T follicular helper cell (primary cell): ENCODE results near the gene SLC2A13.
"Not testable (repeated sequence)": the region's sequence is repeated elsewhere in the genome, so short reads cannot be mapped to it uniquely, and the experiment has no call there.

Experiments used
- DNase-seq: peaks from one replicate; pipeline ENCODE4 v3.0.0-alpha.2; 2020; ENCODE audit warnings: low read depth

Gene SLC2A13

GRCh38 chr12:40038619-40039018 lies 67.3 kb downstream of the SLC2A13 start:
- DNase-seq, result no peak

- no peak for DNase-seq
Observed at GRCh38 chr12:40034712-40035111, 71.2 kb downstream of the SLC2A13 start.

GRCh38 chr12:40034156-40034555 lies 71.7 kb downstream of the SLC2A13 start:
- no peak for DNase-seq

DNA sequence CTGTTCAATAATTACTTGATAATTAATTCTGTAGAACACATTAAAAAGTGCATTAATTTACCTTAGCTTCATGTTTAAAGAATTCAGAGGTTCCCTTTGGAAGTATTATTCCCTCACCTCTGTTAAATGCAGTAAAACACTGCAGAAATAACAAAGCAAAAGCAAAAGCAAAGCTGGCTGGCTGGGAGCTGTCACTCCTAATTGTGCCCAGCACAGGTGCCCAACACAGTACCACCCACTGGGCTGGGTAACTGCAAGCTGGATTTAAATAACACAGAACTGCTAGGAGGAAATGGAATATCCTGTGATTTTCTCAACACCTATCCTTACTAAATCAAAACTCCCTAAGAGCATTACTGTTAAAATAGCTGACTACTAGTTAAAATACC lies 72.6 kb downstream of the SLC2A13 start:
- no peak for DNase-seq

GRCh38 chr12:40032433-40033241 lies 73.2 kb downstream of the SLC2A13 start:
- no peak for DNase-seq

- DNase-seq, result no peak
Observed at GRCh38 chr12:40031965-40032364, 73.9 kb downstream of the SLC2A13 start.

- not testable (repeated sequence) for DNase-seq
Observed at GRCh38 chr12:40030970-40031369, 74.9 kb downstream of the SLC2A13 start.

GRCh38 chr12:40028296-40028695 lies 77.6 kb downstream of the SLC2A13 start:
- no peak for DNase-seq

GRCh38 chr12:40022850-40023249 lies 83.0 kb downstream of the SLC2A13 start:
- no peak for DNase-seq

DNA sequence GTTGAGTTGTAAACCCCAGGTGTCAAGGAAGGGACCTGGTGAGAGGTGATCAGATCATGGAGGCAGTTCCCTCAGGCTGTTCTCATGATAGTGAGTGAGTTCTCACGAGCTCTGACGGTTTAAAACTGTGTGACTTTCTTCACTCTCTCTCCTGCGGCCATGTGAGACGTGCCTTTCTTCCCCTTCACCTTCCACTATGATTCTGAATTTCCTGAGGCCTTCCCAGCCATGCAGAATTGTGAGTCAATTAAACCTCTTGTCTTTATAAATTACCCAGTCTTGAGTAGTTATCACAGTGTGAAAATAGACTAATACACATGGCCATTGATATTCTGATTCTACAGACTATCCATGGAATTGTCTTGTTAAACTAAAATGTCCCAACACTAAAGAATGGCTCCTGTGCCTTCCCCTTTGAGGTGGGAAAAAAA lies 85.6 kb downstream of the SLC2A13 start:
- DNase-seq, result no peak

DNA sequence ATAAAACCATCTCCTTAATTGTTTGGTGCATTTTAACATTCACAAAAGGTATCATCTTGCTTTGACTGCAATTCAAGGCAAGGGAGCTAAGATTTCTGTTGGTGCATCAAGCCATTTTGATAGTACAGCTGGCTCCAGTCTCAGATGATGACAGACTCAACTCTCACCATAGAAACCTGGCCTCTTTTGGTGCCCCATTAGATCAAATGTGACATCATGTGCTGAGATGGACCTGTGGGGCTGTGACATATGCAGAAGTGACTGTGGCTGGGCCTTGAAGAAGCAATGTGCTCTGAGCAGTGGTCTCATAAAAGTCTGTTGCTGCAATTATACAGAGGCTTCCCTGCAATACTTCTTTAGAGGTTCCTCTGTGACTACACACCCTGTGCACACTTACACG lies 88.4 kb downstream of the SLC2A13 start:
- no peak for DNase-seq

GRCh38 chr12:40016980-40017379 lies 88.9 kb downstream of the SLC2A13 start:
- DNase-seq, result no peak

GRCh38 chr12:40015881-40016280 lies 90.0 kb downstream of the SLC2A13 start:
- DNase-seq, result no peak

GRCh38 chr12:40015345-40015744 lies 90.5 kb downstream of the SLC2A13 start:
- DNase-seq, result no peak

- no peak for DNase-seq
Observed at GRCh38 chr12:40013847-40014246, 92.0 kb downstream of the SLC2A13 start.

- DNase-seq, result no peak
Observed at GRCh38 chr12:40013292-40013691, 92.6 kb downstream of the SLC2A13 start.

DNA sequence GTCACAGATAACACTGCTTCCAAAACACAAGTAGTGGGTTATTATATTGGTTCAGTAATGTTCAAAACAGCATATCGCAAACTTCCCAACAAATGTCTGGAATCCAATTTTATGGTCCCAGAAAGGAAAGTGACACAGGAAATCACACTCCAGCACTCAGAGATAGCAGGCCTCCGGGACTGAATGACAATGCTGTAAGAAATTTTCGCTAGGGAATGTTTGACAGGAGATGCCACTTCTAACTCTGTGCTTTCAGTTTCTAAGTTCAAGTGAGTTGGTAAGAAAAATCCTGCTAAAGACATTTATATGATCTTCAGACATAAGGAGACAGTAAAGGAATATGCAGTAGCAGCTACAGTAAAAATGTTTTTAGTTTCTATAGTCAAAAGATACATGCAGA lies 93.2 kb downstream of the SLC2A13 start:
- DNase-seq, result no peak

DNA sequence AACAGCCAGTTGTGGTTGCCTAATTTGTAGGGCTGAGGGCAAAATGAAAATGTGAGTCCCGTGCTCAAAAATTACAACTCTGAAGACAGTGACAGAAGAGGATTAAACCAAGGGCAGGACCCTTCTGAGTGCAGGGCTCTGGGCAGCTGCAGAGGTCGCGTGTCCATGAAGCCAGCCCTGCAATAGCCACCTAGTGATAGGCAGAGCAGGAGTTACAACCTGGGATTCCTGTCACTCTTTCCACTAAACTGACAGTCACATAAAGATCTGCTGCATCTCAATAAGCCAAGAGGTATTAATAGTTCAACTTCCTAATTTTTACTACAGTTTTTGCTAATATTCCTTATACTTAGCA lies 94.1 kb downstream of the SLC2A13 start:
- no peak for DNase-seq

GRCh38 chr12:40010899-40011774 lies 94.7 kb downstream of the SLC2A13 start:
- DNase-seq, result peak; percentile 39

- no peak for DNase-seq
Observed at GRCh38 chr12:40002178-40003169, 103.4 kb downstream of the SLC2A13 start.

DNA sequence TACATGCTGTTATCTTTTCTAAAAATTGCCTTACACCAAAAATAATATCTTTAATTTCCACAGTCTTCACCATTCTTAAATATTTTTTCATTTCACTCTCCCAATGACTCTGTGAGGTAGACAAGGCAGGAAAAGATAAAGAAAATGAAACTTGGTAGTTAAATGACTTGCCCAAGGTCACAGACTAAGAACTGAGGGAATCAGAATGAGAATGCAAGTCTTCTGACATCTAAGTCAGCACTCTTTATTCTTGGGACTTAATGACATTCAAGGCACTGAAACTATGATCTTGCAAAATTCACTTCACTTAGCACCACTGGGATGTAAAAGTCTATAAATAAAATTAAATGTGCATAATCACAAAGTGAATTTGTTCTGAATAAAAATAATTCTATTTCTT lies 104.5 kb downstream of the SLC2A13 start:
- no peak for DNase-seq

GRCh38 chr12:40000884-40001283 lies 105.0 kb downstream of the SLC2A13 start:
- DNase-seq, result no peak
